ENCODE data around the gene LDLRAD4.

GRCh38 chr18:13645093-13645492 is 426.5 kb downstream of the LDLRAD4 start:
- TF ChIP-seq CTCF (IDR thresholded peaks at IDR 0.05) (no peak), POLR2A (IDR thresholded peaks at IDR 0.05) (no peak)
